ENCODE results near the gene FBXO48. TPM values are rescaled to one million over a fixed set of nuclear protein-coding genes. Genes with fewer than 3 reads are reported as not detected.
"Not testable (repeated sequence)": the region's sequence is repeated elsewhere in the genome, so short reads cannot be mapped to it uniquely, and the experiment has no call there.

FBXO48 gene
- polyA plus RNA-seq: 0.44 TPM

DNA sequence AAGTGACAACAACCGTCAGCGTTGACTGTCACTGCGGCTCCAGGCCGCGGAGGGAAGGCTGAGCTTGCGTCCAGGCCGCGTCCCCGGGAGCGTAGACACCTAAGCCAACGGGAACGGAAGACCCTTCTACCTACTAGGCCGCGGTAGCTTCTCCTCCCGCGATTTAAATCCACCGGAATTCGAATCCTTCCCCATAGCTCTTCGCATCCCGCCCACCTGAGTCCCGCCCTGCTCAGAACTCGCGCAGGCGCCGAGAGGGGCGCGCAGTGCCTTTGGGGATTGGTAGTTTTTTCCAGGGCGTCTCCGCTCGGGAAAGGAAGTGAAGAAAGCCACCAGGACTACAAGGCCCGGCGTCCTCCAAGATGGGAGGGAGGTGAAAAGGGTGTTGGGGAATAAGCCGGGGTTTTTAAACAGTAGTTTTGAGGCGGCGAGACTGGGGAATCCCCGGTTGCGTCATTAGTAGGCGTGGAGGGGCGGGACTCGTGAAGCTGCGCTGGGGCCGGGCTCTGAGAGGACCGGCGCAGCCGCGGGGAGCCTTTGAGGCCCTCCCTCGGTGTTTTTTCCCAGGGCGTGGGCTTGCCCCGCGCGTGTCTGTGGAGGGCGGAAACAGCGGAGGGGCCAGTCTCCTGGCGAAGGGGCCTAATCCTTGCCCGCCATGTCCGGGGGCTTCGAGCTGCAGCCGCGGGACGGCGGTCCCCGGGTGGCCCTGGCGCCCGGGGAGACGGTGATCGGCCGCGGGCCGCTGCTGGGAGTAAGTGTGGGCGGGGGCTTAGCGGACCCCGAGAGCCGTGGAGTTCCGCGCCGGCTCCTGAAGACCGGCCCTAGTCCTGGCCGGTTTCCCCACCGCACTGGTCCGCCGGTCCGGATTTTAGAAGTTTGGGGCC lies at the start of gene FBXO48, which contains the start of gene APLF:
FBXO48 (minus strand) TSS at position 218 of the 884 bp plus-strand sequence. CDS start 2,149 bp downstream, outside the sequence.
APLF (plus strand) TSS at position 509 of the 884 bp plus-strand sequence; CDS start at position 656, 147 bp downstream.
- Mint-ChIP-seq H3K27ac (peak within 1 kb of the TSS; percentile 87 to 98 (median 97)), H3K36me3 (no peaks in the 10 kb centered on the region), H3K27me3 (no peaks in the 10 kb centered on the region), H3K4me1 (peaks cover 16 to 23% (median 22%) of the 10 kb centered on the region in 3 donors), H3K4me3 (peak within 1 kb of the TSS; percentile 92 to 98 (median 97)), H3K9me3 (no peaks in the 10 kb centered on the region)

DNA sequence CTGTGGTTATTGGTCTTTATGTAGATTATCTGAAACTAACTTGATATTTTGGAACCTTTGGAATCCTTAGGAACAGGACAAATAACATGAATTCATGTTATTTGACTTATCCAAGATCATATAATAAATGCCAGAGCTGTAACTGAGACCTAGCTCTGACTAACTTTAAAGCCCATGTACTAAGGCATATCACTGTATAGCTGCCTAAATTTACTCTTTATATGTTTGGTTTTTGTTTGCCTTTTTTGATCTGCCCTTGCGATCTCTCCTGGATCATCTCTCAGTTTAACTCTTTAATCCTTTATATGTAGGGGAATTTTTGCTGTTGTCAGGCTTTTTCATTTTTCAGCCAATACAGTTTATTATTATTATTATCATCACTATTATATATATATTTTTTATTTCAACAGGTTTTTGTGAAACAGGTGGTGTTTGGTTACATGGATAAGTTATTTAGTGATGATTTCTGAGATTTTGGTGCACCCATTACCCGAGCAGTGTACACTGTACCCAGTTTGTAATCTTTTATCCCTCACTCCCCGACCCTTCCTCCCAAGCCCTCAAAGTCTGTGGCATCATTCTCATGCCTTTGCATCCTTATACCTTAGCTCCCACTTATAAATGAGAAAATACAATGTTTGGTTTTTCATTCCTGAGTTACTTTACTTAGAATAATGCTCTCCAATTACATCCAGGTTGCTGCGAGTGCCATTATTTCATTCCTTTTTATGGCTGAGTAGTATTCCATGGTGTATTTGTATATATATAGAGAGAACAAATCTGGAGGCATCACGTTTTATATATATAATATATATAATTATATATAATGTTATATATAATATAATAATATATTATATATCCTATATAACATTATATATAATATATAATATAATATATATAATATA lies 49.2 kb upstream of the FBXO48 start:
- Mint-ChIP-seq H3K27me3 (no peaks in the 10 kb centered on the region), H3K27ac (no peak overlapping the region), H3K36me3 (peaks cover 8% of the 10 kb centered on the region), H3K4me1 (no peaks in the 10 kb centered on the region), H3K9me3 (peaks cover 0 to 5% (median 0%) of the 10 kb centered on the region in 3 donors), H3K4me3 (no peak overlapping the region)

DNA sequence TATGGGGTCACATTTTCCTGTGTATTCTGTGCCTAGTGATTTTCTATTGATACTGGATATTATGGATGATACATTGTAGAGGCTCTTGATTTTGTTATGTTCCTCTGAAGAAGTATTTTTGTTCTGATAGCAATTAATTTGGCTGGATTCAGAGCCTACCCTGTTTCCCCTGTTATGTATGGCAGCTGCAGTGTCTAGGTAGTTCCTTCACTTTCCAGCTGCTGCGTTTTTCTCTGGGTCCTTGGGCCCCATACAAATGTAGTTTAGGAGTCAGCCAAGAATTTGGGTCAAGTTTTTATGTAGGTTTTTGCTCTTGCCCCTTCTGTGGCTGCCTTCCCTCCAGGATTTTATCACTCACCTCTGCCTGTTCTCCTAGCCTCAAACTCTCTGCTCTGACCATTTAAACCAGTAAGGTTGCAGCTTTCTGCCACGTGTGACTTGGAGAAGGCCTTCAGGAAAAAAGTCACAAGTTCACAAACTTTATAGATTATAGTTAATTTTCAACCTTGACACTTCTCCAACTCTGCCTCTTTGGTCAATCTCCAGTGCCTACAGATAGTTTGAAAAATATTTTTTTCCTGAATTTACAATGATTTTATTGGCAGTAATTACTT lies 47.3 kb upstream of the FBXO48 start:
- Mint-ChIP-seq H3K4me1 (no peaks in the 10 kb centered on the region), H3K4me3 (no peak overlapping the region), H3K27me3 (no peaks in the 10 kb centered on the region), H3K36me3 (peaks cover 4% of the 10 kb centered on the region), H3K9me3 (peaks cover 0 to 5% (median 3%) of the 10 kb centered on the region in 3 donors), H3K27ac (no peak overlapping the region)

DNA sequence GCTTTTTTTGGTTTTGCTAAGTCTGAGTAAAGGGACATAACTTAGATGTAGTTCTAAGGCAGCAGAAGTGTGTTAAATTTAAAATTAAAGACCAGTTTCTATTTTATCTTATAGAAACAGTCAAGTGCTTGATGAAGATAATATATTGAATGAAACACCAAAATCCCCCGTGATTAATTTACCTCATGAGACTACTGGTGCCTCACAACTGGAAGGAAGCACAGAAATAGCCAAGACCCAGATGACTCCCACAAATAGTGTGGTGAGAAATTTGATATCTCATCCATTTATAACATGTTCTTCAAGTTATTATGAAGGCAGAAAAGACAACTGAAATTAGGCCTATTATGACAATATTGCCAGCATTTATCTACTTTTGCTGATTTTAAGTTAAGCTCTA lies 45.9 kb upstream of the FBXO48 start:
- Mint-ChIP-seq H3K9me3 (peaks cover 0 to 9% (median 4%) of the 10 kb centered on the region in 3 donors), H3K27ac (no peak overlapping the region), H3K4me1 (no peaks in the 10 kb centered on the region), H3K27me3 (no peaks in the 10 kb centered on the region), H3K4me3 (no peak overlapping the region), H3K36me3 (peaks cover 10% of the 10 kb centered on the region)

GRCh38 chr2:68512326-68512725 lies 45.2 kb upstream of the FBXO48 start:
- Mint-ChIP-seq H3K36me3 (peaks cover 11% of the 10 kb centered on the region), H3K9me3 (peaks cover 0 to 9% (median 4%) of the 10 kb centered on the region in 3 donors), H3K4me3 (no peak overlapping the region), H3K4me1 (no peaks in the 10 kb centered on the region), H3K27me3 (no peaks in the 10 kb centered on the region), H3K27ac (no peak overlapping the region)

GRCh38 chr2:68506170-68506569 lies 39.1 kb upstream of the FBXO48 start:
- Mint-ChIP-seq H3K27ac (no peak overlapping the region), H3K4me1 (no peaks in the 10 kb centered on the region), H3K36me3 (peaks cover 6% of the 10 kb centered on the region), H3K9me3 (peaks cover 0 to 4% (median 4%) of the 10 kb centered on the region in 3 donors), H3K27me3 (no peaks in the 10 kb centered on the region), H3K4me3 (no peak overlapping the region)

- Mint-ChIP-seq H3K4me1 (no peaks in the 10 kb centered on the region), H3K9me3 (peaks cover 0 to 4% (median 4%) of the 10 kb centered on the region in 3 donors), H3K27me3 (no peaks in the 10 kb centered on the region), H3K36me3 (peaks cover 6% of the 10 kb centered on the region), H3K27ac (no peak overlapping the region), H3K4me3 (no peak overlapping the region)
Observed at GRCh38 chr2:68505603-68506159, 38.6 kb upstream of the FBXO48 start.

DNA sequence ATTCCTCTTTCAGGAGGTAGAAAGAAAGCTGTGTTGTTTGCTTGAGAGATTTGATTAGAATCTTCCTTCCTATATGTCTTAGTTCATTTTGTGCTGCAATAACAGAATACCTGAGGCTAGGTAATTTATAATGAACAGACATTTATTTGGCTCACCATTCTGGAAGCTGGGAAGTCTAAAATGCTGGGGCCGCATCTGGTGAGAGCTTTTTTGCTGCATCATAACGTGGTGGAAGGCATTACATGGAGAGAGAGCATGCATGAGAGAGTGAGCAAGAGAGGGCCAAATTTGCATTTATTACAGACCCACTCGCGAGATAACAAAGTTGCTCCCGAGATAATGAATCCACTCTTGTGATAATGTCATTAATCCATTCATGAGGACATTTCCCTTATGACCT lies 34.7 kb upstream of the FBXO48 start:
- Mint-ChIP-seq H3K9me3 (peaks cover 0 to 4% (median 2%) of the 10 kb centered on the region in 3 donors), H3K36me3 (no peaks in the 10 kb centered on the region), H3K27ac (no peak overlapping the region), H3K4me1 (no peaks in the 10 kb centered on the region), H3K27me3 (no peaks in the 10 kb centered on the region), H3K4me3 (no peak overlapping the region)

GRCh38 chr2:68500649-68501048 lies 33.6 kb upstream of the FBXO48 start:
- no peaks in the 10 kb centered on the region for H3K27me3 Mint-ChIP-seq
- H3K36me3 Mint-ChIP-seq: peaks cover 1% of the 10 kb centered on the region

GRCh38 chr2:68499133-68499532 lies 32.0 kb upstream of the FBXO48 start:
- no peak overlapping the region for H3K27ac Mint-ChIP-seq

More at GRCh38 chr2:68500649-68501048, 33.6 kb upstream of the FBXO48 start:
- Mint-ChIP-seq H3K9me3 (peaks cover 0 to 8% (median 3%) of the 10 kb centered on the region in 3 donors), H3K27ac (no peak overlapping the region), H3K4me3 (no peak overlapping the region), H3K4me1 (no peaks in the 10 kb centered on the region)

DNA sequence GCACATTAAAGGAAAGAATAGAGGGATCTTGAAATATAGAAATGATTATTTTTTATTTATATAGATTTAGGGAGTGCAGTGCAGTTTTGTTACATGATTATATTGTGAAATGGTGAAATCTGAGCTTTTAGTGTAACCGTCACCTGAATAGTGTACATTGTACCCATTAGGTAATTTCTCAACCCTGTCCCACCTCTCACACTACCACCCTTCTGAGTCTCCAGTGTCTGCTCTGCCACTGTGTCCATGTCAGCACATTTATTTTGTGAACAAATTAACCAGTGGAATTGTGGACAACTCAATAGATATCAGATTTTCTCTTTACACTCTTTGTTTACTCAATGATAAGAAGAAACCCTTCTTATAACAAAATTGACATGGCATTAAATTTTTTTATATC lies 24.5 kb upstream of the FBXO48 start:
- peaks cover 4 to 6% (median 5%) of the 10 kb centered on the region in 3 donors for H3K4me1 Mint-ChIP-seq
- H3K27ac Mint-ChIP-seq: no peak overlapping the region
- H3K36me3 Mint-ChIP-seq: peaks cover 5% of the 10 kb centered on the region
- H3K4me3 Mint-ChIP-seq: no peak overlapping the region
- H3K27me3 Mint-ChIP-seq: no peaks in the 10 kb centered on the region
- H3K9me3 Mint-ChIP-seq: peaks cover 2 to 5% (median 5%) of the 10 kb centered on the region in 3 donors

More at GRCh38 chr2:68499133-68499532, 32.0 kb upstream of the FBXO48 start:
- Mint-ChIP-seq H3K4me1 (no peaks in the 10 kb centered on the region), H3K27me3 (no peaks in the 10 kb centered on the region), H3K4me3 (no peak overlapping the region), H3K36me3 (peaks cover 2% of the 10 kb centered on the region), H3K9me3 (peaks cover 4 to 11% (median 5%) of the 10 kb centered on the region in 3 donors)

DNA sequence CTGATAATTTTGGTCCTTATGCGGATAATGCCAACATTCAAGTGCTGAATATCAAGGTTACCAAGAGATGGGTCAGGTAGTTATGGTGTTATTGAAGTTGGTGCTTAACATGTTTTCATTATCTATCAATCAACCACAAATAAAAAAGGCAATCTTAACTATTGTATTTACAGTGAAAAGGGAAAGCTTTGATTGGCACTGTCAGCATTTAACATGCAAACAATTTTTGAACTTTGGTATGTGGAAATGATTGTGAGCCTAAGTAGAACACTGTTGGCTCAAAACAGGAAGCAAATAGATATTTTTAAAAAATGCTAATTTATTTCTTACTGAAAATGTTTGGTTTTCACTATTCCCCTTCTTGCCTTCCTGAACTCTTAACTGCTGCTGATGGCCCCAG lies 22.2 kb upstream of the FBXO48 start:
- H3K4me1 Mint-ChIP-seq: peaks cover 4 to 6% (median 5%) of the 10 kb centered on the region in 3 donors
- no peaks in the 10 kb centered on the region for H3K27me3 Mint-ChIP-seq
- no peak overlapping the region for H3K27ac Mint-ChIP-seq
- peaks cover 3% of the 10 kb centered on the region for H3K36me3 Mint-ChIP-seq
- H3K9me3 Mint-ChIP-seq: no peaks in the 10 kb centered on the region
- no peak overlapping the region for H3K4me3 Mint-ChIP-seq

GRCh38 chr2:68488605-68489004 lies 21.5 kb upstream of the FBXO48 start:
- not testable (repeated sequence) for H3K9me3 Mint-ChIP-seq

DNA sequence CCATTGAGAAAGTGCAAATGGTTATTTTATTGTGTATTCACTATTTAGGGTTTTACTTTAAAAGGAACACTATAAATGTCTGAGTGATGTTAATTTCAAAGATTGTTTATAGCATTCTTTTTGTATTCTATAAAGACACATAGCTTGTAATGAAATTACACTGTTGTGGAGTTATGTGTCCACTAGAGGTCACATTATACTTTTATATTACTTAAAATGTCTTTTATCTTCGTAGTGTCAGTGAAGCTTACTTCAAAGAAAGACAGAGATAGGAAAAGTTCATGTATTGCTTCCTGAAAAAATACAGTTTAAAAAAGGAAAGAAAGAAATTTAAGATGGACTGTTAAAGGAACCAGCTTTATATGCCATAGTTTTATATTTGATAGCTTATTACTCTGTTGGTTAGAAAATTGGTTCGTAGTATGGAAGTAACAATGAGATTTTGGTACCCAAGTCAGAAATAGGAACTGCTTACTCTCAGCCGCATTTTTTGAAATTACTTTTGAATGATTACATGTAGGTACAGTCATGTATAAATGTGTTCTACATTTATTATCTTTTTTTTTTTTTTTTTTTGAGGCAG lies 20.8 kb upstream of the FBXO48 start:
- H3K27ac Mint-ChIP-seq: no peak overlapping the region
- peak overlapping the region in 1 of 4 donors; percentile 1 for H3K4me3 Mint-ChIP-seq
- H3K27me3 Mint-ChIP-seq: no peaks in the 10 kb centered on the region
- peaks cover 4 to 6% (median 5%) of the 10 kb centered on the region in 3 donors for H3K4me1 Mint-ChIP-seq
- H3K9me3 Mint-ChIP-seq: no peaks in the 10 kb centered on the region
- H3K36me3 Mint-ChIP-seq: peaks cover 3% of the 10 kb centered on the region

More at GRCh38 chr2:68488605-68489004, 21.5 kb upstream of the FBXO48 start:
- H3K27ac Mint-ChIP-seq, H3K27me3 Mint-ChIP-seq, H3K4me1 Mint-ChIP-seq, H3K4me3 Mint-ChIP-seq, H3K36me3 Mint-ChIP-seq: not testable (repeated sequence)
